ENCODE data around the gene PRPSAP1.
A peak's percentile ranks its signal among the peaks of the same experiment; 100 is the strongest.

The PRPSAP1 gene

GRCh38 chr17:76335716-76336381 is 17.9 kb downstream of the PRPSAP1 start:
- CTCF ChIA-PET, result interaction anchor here (0.6 to 3.4 kb wide), 5 partner anchors 32 to 242 kb away, joined by 5 to 14 read pairs (median 6); no protein-coding TSS in a partner anchor
- Histone ChIP-seq H3K36me3 (ENCODE audit: control insufficient read depth in 2 of 2, insufficient read depth in 1 of 2, low read length in 2 of 2) (peaks cover 21 to 23% of the 10 kb centered on the region in 2 experiments), H3K4me3 (ENCODE audit: low read depth, low read length) (no peak overlapping the region), H3K9me3 (ENCODE audit: control insufficient read depth, insufficient read depth, low read depth, low read length) (no peaks in the 10 kb centered on the region), H3K4me1 (ENCODE audit: control insufficient read depth, insufficient read depth, low read length) (peaks cover 4% of the 10 kb centered on the region; the same call in 1 of the 2 replicates), H3K27ac (ENCODE audit: extremely low read depth, low read depth, low read length) (no peak overlapping the region)
- POLR2A ChIA-PET, result no interaction called here
- no peak for TF ChIP-seq ZFP3 (tag by site-specific recombination; IDR thresholded peaks at IDR 0.05; ENCODE audit: low read depth)
- TF ChIP-seq ZNF747 (tag by site-specific recombination; IDR thresholded peaks at IDR 0.05), result no peak
- TF ChIP-seq ZNF121 (tag by site-specific recombination; IDR thresholded peaks at IDR 0.05), result peak; percentile 76

- Histone ChIP-seq H3K4me1 (ENCODE audit: control insufficient read depth, insufficient read depth, low read length) (peaks cover 4% of the 10 kb centered on the region; the same call in 1 of the 2 replicates), H3K4me3 (ENCODE audit: low read depth, low read length) (no peak overlapping the region), H3K27ac (ENCODE audit: extremely low read depth, low read depth, low read length) (no peak overlapping the region), H3K9me3 (ENCODE audit: control insufficient read depth, insufficient read depth, low read depth, low read length) (no peaks in the 10 kb centered on the region), H3K36me3 (ENCODE audit: control insufficient read depth in 2 of 2, insufficient read depth in 1 of 2, low read length in 2 of 2) (peaks cover 34 to 37% of the 10 kb centered on the region in 2 experiments)
- ChIA-PET POLR2A (interaction anchor here (0.6 to 1.0 kb wide), 2 partner anchors 19 to 21 kb away, joined by 3 read pairs; partner anchors contain the start of gene PRPSAP1), CTCF (interaction anchor here (0.6 to 2.9 kb wide), 3 partner anchors 10 to 52 kb away, joined by 3 to 24 read pairs (median 3); no protein-coding TSS in a partner anchor)
- TF ChIP-seq ZNF623 (tag by site-specific recombination; IDR thresholded peaks at IDR 0.05), result no peak
- peak; percentile 75 for TF ChIP-seq PRDM10 (tag by site-specific recombination; IDR thresholded peaks at IDR 0.05)
- TF ChIP-seq ZNF132 (tag by site-specific recombination; IDR thresholded peaks at IDR 0.05; ENCODE audit: borderline replicate concordance), result no peak
- peak; percentile 71; the same call in 1 of the 2 replicates for TF ChIP-seq ZNF24 (tag by site-specific recombination; IDR thresholded peaks at IDR 0.05)
These were observed 19.8 kb downstream of the PRPSAP1 start for GRCh38 chr17:76333673-76334505.

- Histone ChIP-seq H3K4me1 (ENCODE audit: control insufficient read depth, insufficient read depth, low read length) (peaks cover 3% of the 10 kb centered on the region; the same call in 1 of the 2 replicates), H3K36me3 (ENCODE audit: control insufficient read depth in 2 of 2, insufficient read depth in 1 of 2, low read length in 2 of 2) (peaks cover 47 to 61% of the 10 kb centered on the region in 2 experiments), H3K9me3 (ENCODE audit: control insufficient read depth, insufficient read depth, low read depth, low read length) (no peaks in the 10 kb centered on the region), H3K27ac (ENCODE audit: extremely low read depth, low read depth, low read length) (no peak overlapping the region), H3K4me3 (ENCODE audit: low read depth, low read length) (no peak overlapping the region)
- TF ChIP-seq ZBTB1 (tag by site-specific recombination; IDR thresholded peaks at IDR 0.05), result no peak
- TF ChIP-seq ZBTB17 (tag by site-specific recombination; IDR thresholded peaks at IDR 0.05), result no peak
- TF ChIP-seq ZNF169 (tag by site-specific recombination; IDR thresholded peaks at IDR 0.05), result no peak
- no peak for TF ChIP-seq HIC1 (tag by site-specific recombination; IDR thresholded peaks at IDR 0.05)
- no peak for TF ChIP-seq ZFP3 (tag by site-specific recombination; IDR thresholded peaks at IDR 0.05; ENCODE audit: low read depth)
- no peak for TF ChIP-seq ZNF211 (tag by site-specific recombination; IDR thresholded peaks at IDR 0.05; ENCODE audit: low read depth)
- no peak for TF ChIP-seq ZNF639 (tag by site-specific recombination; IDR thresholded peaks at IDR 0.05)
- no peak for TF ChIP-seq ZNF433 (tag by site-specific recombination; IDR thresholded peaks at IDR 0.05; ENCODE audit: low read depth)
- no peak for TF ChIP-seq ZNF473 (tag by site-specific recombination; IDR thresholded peaks at IDR 0.05)
- TF ChIP-seq ZNF202 (tag by site-specific recombination; IDR thresholded peaks at IDR 0.05; ENCODE audit: borderline replicate concordance), result no peak
- no peak for TF ChIP-seq ZNF544 (tag by site-specific recombination; IDR thresholded peaks at IDR 0.05)
- TF ChIP-seq FEZF1 (tag by site-specific recombination; IDR thresholded peaks at IDR 0.05), result no peak
- TF ChIP-seq, protein P1, sequence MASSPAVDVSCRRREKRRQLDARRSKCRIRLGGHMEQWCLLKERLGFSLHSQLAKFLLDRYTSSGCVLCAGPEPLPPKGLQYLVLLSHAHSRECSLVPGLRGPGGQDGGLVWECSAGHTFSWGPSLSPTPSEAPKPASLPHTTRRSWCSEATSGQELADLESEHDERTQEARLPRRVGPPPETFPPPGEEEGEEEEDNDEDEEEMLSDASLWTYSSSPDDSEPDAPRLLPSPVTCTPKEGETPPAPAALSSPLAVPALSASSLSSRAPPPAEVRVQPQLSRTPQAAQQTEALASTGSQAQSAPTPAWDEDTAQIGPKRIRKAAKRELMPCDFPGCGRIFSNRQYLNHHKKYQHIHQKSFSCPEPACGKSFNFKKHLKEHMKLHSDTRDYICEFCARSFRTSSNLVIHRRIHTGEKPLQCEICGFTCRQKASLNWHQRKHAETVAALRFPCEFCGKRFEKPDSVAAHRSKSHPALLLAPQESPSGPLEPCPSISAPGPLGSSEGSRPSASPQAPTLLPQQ (tag by site-specific recombination; IDR thresholded peaks at IDR 0.05), result no peak
- TF ChIP-seq ZNF830 (tag by site-specific recombination; IDR thresholded peaks at IDR 0.05; ENCODE audit: low read depth), result no peak
- ChIA-PET CTCF (interaction anchor here (0.6 to 2.9 kb wide), 6 partner anchors 21 to 325 kb away, joined by 3 to 24 read pairs (median 4); no protein-coding TSS in a partner anchor), POLR2A (interaction anchor here (0.5 to 1.2 kb wide), 2 partner anchors 22 to 27 kb away, joined by 3 read pairs; partner anchors contain the start of gene PRPSAP1)
These were observed 22.6 kb downstream of the PRPSAP1 start for GRCh38 chr17:76331083-76331482.

Data from HEK293 (cell line).